C4-2B (cell line): ENCODE measurements around the gene MED26.
A peak's percentile ranks its signal among the peaks of the same experiment; 100 is the strongest.

ENCODE experiments used
- H3K27ac ChIP-seq: fragments of 450-650 bp; 2 replicates; pipeline ENCODE4 v1.5.1; 2017
- CTCF ChIP-seq: fragments of 450-650 bp; conservative IDR thresholded peaks from 2 replicates; pipeline ENCODE4 v1.5.1; 2017; ENCODE audit warnings: mild to moderate bottlenecking
- ZFX ChIP-seq: fragments of 450-650 bp; IDR thresholded peaks from 2 replicates; pipeline ENCODE4 v1.6.1; 2017

Gene MED26

DNA sequence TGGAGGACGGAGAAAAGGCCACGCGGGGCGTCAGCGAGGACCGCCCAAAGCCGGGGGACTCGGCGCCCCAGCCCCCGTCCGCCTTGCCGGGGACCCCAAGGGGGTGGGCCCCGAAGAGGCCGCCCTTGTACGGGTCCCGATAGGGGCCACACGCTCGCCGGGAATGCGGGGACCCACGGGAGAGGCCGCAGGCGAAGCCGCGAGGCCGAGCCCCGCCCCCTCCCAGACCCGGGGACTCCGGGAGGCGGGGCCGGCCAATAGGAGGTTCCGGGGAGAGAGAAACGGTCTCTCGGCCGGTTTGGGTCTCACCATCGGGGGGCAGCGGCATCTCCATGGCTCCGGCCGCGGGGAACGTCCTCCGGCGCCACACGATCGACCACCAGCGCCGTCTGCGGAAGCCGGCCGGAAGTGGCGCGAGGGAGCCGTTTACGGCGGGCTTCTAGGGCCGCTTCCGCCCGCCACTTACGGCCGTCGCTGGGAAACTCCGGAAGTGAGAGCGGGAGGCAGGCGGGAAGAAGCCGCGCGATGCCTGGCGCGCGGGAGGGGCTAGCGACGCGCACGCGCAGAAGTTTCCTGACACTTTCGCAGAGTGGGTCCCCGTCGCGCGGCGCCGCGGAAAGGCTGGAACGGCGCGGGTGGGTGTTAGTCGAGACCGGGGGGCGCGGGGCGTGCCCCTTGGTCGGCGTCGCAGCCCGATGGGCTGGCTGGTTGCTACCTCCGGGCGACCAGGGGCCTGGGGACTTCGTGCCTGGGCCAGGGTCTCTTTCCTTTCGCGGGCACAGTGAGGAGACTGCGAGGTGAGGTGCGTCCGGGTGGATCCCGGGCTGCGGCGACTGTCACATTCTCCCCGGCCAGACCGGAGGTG is 85.7 kb downstream of the MED26 start, which contains the start of gene CHERP:
CHERP (minus strand) TSS at position 393 of the 865 bp plus-strand sequence; CDS start at position 334, 59 bp downstream.
- TF ChIP-seq ZFX (peak; percentile 90; the same call in 1 of the 2 replicates), CTCF (no peak)

DNA sequence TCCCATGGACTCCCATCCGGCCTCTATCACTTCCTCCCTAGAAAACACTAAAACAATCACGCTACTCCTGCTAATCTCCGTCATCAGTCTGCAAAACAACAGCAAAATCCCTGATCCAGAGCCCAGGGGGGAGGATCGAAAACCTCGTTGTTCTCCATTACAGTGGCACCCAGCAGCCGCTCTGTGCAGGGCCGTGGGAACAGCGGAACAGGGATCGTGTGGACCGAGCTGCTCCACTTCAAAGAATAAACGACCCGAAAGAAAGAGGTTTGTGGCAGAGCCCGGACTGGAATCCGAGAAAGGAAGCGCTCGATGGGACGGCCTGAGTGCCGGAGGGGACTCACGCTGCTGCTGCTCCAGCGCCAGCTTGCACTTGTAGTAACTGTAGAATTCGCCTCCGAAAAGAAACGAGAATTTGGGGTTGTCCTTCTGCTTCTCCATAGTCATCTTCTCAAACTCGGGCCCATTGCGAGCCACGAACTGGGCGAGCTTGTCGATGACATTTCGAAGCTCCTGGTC is 86.4 kb downstream of the MED26 start:
- peak overlapping the region; percentile 94 for H3K27ac ChIP-seq
- no peak for TF ChIP-seq CTCF
- TF ChIP-seq ZFX: no peak

More for the DNA sequence above, 85.7 kb downstream of the MED26 start, which contains the start of gene CHERP:
- H3K27ac ChIP-seq: peak within 1 kb of the TSS; percentile 94

- peak overlapping the region; percentile 94 for H3K27ac ChIP-seq
- TF ChIP-seq ZFX (no peak), CTCF (no peak)
Observed at GRCh38 chr19:16540948-16541347, 87.1 kb downstream of the MED26 start.

DNA sequence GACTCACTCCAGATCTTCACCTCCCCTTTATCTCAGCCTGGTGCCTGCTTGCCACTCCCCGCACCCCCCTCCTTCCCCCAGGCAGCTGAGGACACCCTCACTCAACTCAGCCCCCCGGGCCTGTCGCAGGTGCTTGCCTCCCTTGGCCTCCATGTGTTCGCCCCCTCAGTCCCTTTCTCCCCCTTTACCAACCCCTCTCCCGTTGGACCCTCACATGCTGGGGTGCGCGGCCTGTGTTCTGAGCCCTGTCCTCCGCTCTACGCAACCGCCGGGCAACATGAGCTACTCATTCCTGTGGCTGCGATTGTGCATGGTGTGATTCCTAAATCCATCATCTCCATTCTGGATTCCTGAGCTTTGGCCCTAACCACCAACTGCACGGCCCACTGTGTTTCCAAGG is 90.9 kb downstream of the MED26 start:
- TF ChIP-seq ZFX (no peak), CTCF (no peak)

GRCh38 chr19:16536130-16536529 is 91.9 kb downstream of the MED26 start:
- no peak overlapping the region for H3K27ac ChIP-seq
- no peak for TF ChIP-seq ZFX
- no peak for TF ChIP-seq CTCF

More for the DNA sequence above, 90.9 kb downstream of the MED26 start:
- H3K27ac ChIP-seq: no peak overlapping the region

- no peak for TF ChIP-seq ZFX
- TF ChIP-seq CTCF: no peak
Observed at GRCh38 chr19:16535381-16535780, 92.6 kb downstream of the MED26 start.

GRCh38 chr19:16532440-16533234 is 95.4 kb downstream of the MED26 start:
- TF ChIP-seq ZFX (no peak), CTCF (no peak)

More at GRCh38 chr19:16535381-16535780, 92.6 kb downstream of the MED26 start:
- H3K27ac ChIP-seq: no peak overlapping the region

More at GRCh38 chr19:16532440-16533234, 95.4 kb downstream of the MED26 start:
- no peak overlapping the region for H3K27ac ChIP-seq
